Endothelial cell of umbilical vein (primary cell): Measurements from ENCODE around the gene TXNDC15.

Experiments used
- CTCF ChIP-seq, 2 donors: IDR thresholded peaks; 1 replicate in 1 of 2; 2 replicates in 1 of 2; pipeline ENCODE4 v1.5.1; 2011; ENCODE audit warnings: low read length in 2 of 2, mild to moderate bottlenecking in 2 of 2, moderate library complexity in 2 of 2, control low read depth in 1 of 2, inconsistent platforms in 1 of 2, low read depth in 1 of 2; ENCODE audit not compliant: insufficient read depth in 1 of 2; ENCODE audit errors: extremely low read depth in 1 of 2
- EZH2 ChIP-seq: IDR thresholded peaks from 2 replicates; pipeline ENCODE4 v1.6.1; 2012; ENCODE audit warnings: borderline replicate concordance, low read depth, mild to moderate bottlenecking, moderate library complexity, low read length, inconsistent platforms; ENCODE audit not compliant: severe bottlenecking
- FOS ChIP-seq: IDR thresholded peaks from 2 replicates; pipeline ENCODE4 v1.6.1; 2011; ENCODE audit warnings: mild to moderate bottlenecking, low read length, moderate library complexity, borderline replicate concordance; ENCODE audit not compliant: insufficient read depth
- MAX ChIP-seq: IDR thresholded peaks from 2 replicates; pipeline ENCODE4 v1.6.1; 2011; ENCODE audit not compliant: insufficient read depth, insufficient read length
- POLR2A ChIP-seq: IDR thresholded peaks from 2 replicates; pipeline ENCODE4 v1.6.1; 2012; ENCODE audit warnings: low read depth, mild to moderate bottlenecking, control low read depth, low read length
- POLR2AphosphoS5 ChIP-seq: IDR thresholded peaks from 2 replicates; pipeline ENCODE4 v1.6.1; 2012; ENCODE audit warnings: low read depth, mild to moderate bottlenecking, control low read depth, low read length, moderate library complexity; ENCODE audit not compliant: insufficient read depth

GRCh38 chr5:134945041-134945440 is 70.9 kb downstream of the TXNDC15 start:
- TF ChIP-seq CTCF (IDR thresholded peaks at IDR 0.05; ENCODE audit: extremely low read depth in 1 of 2, insufficient read depth in 1 of 2, low read depth in 1 of 2, low read length in 2 of 2) (no peak), POLR2A (no peak), POLR2AphosphoS5 (no peak), FOS (no peak), EZH2 (no peak), MAX (no peak)
